Jurkat, Clone E6-1 (cell line): ENCODE results near the gene LMTK3.

ENCODE experiments used
- DNase-seq: peaks from one replicate; pipeline ENCODE4 v3.0.0-alpha.2; 2011; ENCODE audit warnings: low read depth, low spot score
- H3K4me3 ChIP-seq: 2 replicates; pipeline ENCODE4 v1.5.1; 2011; ENCODE audit warnings: mild to moderate bottlenecking, low read length, control low read depth, moderate library complexity

The LMTK3 gene

DNA sequence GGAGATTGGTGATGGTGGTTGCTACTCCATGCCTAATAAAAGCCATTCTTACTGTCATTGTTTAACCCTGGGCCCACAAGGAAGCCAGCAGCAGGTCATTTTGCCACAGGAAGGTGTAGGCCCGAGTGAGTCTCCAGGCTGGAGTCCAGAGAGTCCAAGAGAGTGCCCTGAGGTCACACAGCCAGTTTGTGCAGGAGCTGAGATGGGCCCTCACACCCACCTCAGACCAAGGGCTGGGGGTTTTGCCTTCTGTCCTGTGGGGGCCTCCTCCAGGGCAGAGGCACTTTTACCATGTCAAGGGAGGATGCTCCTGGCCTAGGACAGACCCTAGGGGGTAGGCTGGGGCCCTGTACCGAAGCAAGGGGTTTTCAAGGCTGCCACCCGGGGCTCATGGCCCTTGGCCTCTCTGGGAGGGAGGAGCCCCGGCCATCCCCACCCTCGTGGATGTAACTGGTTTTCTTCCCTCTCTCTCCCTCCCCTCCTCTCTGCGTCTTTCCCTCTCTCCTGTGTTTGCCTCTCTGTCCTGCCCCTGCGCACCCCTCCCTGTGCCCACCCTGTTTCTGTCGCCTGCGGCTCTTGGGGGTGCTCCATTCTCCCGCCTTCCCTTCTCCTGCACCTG, 34.5 kb downstream of the LMTK3 start:
- no peak overlapping the region for H3K4me3 ChIP-seq
- no peak for DNase-seq

DNA sequence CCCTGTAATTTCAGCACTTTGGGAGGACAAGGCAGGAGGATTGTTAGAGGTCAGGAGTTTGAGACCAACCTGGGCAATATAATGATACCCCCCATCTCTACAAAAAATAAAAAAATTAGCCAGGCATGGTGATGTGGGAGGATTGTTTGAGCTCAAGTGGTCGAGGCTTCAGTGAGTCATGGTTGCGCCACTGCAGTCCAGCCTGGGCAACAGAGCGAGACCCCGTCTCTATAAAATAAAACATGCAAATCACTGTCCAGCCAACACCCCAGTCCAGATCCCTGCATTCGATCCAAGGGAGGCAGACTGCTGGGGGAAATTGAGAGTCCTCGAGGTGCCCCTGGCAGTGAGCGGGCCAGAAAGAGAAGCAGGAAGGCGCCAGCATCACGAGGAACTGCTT, 35.5 kb downstream of the LMTK3 start:
- DNase-seq, result no peak
- no peak overlapping the region for H3K4me3 ChIP-seq

DNA sequence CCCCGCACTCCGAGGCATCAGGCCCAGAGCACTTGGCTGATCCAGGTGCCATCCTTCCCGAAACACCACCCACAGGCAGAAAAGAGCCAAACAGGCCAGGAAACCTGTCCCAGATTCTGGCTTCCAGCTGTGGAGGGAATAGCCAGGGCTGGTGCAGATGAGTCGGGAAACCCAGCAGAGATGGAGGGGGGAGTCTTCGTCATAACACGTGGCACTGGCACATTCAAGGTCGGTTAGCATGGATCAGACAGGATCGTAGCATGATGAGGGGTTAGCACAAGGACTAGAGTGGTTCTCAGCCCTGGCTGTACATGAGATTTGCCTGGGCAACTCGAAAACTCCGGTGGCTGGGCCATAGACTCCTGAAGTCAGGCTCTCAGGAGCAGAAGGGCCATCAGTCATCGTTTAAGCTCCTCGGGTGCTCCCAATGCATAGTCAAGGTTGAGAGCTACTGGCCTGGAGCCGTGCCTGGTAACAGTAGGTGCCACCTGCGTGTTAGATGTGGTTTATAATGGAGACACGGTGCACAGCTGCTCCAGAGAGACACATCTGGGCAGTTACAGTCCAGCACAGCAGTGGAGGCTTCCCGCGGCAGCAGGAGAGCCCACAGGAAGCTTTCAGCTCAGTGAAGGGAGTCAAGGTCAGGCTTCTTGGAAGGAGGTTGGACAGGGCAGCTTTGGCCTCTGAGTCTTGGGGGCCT, 36.1 kb downstream of the LMTK3 start:
- DNase-seq, result peak; percentile 87
- no peak overlapping the region for H3K4me3 ChIP-seq

DNA sequence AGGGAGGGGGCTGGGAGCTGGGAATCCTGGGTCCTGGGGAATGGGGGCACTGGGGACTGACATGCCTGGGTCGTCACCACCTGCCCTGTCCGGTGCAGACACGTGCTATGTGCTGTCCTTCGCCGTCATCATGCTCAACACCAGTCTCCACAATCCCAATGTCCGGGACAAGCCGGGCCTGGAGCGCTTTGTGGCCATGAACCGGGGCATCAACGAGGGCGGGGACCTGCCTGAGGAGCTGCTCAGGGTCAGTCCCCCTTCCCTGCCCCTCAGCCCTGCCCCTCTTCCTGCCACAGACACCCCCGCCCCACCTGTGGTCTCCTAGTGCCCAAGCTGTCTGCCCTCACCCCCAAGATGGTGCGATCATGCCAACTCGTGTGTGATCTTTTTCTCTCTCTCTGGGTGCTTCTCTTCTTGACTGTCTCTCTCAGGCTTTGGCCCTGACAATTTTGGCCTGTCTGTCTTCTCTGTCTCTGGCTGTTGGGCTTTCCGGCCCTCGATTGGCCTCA, 37.5 kb downstream of the LMTK3 start:
- no peak for DNase-seq
- H3K4me3 ChIP-seq, result no peak overlapping the region

DNA sequence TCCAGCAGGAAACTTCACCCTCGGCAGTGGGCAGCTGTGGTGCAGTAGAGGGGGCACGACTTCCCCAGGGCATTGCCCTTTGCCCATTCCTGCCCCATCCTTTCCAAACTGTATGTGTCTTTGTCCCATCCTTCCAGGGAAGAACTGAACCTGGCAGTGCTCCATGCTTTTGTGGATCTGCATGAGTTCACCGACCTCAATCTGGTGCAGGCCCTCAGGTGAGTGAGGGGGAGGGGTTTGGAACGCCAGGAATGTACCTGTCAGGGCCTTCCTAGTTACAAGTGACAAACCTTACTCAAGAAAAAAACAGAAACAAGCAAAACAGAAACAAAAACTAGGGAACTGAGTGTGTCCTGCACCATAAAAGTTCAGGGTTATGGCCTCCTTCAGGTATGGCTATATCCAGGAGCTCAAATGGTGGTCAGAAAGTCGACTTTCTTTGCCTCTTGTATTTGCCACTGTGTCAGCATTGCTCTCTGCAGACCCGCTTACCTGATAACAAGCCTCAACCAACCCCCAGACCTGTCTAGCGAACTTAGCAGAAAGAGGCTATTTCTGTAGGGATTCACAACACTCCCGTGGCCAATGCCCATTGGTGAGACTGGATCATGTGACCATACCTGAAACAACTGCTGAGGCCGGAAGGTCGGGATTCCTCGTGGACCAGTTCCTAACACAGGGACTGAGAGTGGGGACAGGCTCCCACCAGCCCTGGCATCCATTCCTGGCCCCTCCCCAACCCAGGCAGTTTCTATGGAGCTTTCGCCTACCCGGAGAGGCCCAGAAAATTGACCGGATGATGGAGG, 38.3 kb downstream of the LMTK3 start:
- no peak for DNase-seq

DNA sequence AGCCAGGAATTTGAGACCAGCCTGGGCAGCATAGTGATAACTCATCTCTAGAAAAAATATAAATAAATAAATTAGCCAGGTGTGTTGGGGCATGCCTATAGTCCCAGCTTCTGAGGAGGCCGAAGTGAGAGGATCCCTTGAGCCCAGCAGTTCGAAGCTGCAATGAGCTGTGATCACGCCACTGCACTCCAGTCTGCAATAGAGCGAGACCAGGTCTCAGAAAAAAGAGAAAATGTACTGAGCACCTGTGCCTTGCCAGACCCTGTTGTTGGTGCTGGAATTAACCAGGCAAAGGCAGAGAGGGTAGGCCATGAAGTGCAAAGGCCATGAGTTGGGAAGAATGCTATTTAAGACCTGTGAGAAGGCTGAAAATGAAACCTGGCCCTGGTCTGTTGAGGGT, 39.8 kb downstream of the LMTK3 start:
- no peak for DNase-seq
- H3K4me3 ChIP-seq, result no peak overlapping the region

More for the DNA sequence above, 38.3 kb downstream of the LMTK3 start:
- H3K4me3 ChIP-seq, result no peak overlapping the region

DNA sequence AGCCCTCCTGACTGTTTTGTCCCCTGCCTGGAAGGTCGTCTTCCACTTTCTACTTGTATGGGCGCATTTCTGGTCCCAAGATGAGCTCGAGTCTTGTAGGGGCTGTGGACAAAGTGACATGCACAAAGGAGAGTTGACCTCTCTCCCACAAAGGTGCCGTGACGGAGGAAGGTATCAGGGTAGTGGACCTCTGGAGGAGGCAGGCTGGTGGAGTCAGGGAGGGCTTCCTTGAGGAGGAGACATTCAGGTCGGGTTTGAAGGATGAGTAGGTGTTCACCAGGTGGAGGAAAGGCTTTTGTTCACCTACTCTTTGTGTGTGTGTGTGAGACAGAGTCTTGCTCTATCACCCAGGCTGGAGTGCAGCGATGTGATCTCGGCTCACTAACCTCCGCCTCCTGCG, 40.8 kb downstream of the LMTK3 start:
- no peak overlapping the region for H3K4me3 ChIP-seq
- no peak for DNase-seq

DNA sequence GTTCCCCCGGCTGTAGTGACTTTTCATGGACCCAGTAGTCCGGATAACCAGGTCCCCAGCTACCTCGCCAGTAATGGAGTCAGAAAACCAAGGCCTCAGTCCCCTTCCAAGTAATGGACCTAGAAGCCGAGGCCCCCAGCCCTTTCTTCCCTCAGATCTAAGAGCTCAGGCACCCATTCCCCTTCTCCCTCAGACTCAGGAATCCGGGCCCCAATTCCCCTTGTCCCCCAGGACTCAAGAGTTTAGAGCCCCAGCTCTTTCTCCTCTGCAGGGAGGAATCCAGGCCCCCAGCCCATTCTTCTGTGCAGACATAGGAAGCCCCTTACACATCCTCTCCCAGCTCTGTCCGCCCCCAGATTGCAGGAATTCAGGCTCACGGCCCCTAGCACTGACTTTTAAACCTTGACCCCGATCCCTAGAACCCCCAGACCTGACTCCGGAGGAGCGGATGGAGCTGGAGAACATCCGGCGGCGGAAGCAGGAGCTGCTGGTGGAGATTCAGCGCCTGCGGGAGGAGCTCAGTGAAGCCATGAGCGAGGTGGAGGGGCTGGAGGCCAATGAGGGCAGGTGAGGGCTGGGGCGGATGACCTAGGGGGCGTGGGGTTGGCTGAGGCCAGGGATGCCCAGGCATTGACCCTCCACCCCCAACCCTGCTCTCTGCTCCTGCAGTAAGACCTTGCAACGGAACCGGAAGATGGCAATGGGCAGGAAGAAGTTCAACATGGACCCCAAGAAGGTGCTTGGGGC, 41.5 kb downstream of the LMTK3 start:
- DNase-seq, result no peak
- peak overlapping the region; percentile 76 for H3K4me3 ChIP-seq

DNA sequence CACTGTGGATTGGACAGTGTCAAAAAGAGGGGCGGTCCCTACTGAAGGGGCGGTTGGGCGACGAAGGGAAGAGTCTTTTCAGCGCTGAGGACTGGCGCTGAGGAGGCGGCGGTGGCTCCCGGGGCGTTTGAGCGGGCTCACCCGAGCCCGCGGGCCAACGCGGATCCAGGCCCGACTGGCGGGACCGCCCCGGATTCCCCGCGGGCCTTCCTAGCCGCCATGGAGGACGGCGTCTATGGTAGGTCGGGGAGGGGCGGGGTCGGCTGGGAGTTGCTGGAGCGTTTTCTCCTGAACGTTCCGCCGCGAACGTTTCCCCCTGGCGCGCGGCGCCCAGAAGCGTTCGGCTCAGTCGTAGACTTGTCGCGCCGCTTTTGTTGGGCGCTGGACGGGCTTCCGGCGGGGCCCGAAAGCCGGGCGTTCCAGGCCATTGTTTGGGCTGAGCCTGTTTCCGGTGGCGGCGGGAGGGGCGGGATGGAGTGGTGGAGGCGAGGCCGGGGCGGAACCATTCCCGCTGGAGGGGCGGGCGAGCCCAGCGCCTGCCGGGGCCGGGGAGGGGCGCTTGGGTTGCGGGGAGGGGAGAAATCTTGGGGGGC, 42.2 kb downstream of the LMTK3 start, which contains the start of gene CYTH2:
Gene CYTH2 (plus strand): TSS at position 81 of the 593 bp plus-strand sequence. CDS start 139 bp downstream, at position 220.
- H3K4me3 ChIP-seq, result peak within 1 kb of the TSS; percentile 76
- DNase-seq, result peak; percentile 55

DNA sequence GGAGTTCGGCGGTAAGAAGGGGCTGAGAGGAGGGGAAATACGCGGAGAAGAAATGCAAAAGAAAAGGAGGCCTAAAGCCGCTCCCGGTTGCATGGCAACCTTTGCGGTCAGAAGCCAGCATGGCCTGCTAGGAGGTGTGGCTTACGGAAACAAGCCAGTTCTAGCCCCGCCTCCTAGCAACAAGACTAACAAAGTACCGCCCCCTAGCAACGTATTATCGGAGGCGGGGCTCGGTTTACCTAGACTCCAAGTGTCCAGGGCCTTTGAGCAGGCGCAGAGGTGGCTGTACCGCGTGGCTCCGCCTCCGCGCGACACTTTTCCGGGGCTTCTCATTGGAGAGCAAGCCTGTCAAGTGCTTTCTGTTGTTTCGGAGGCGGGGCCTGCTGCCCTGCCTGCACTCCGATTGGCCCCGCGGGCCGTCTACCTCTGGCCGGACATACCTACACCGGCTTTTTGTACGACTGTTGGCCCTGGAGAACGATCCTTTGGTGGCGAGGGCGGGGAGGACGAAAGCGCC, 42.8 kb downstream of the LMTK3 start:
- peak; percentile 100 for DNase-seq
- peak overlapping the region; percentile 76 for H3K4me3 ChIP-seq

DNA sequence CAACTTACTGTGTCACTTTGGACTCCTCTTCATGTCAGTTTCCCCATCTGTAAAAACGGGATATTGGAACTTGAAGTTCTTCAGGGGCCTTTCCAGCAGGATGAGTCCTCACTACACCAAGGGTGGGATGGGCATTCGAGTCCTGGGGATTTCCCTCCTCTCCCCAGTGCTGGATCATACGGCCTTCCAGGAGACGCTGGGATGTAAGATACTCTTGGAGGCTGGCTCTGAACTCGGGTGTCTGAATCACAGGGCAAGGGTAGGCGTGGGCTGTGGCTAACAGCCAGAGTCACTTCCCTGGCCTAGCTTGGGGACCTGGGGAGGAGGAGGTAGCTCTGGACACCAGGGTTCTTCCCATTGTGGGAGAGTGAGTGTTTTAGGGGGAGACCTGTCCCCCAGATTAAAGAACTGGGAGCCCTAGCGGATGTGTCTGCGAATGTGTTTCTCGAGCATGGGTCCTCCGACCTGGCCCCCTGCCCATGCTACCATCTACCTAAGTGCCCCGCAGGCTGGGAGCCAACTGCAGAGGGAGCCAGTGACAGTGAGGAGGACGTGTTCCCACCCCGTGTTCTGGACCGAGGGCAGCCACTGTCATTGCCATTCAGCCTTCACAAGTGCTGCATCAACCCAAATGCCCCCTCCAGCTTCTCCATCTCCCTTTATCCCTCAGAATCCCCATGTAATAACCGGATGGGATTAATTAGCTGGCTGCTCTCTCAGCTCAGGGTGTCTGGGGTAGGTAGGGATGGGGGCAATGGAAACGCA, 44.9 kb downstream of the LMTK3 start:
- no peak for DNase-seq
- no peak overlapping the region for H3K4me3 ChIP-seq

DNA sequence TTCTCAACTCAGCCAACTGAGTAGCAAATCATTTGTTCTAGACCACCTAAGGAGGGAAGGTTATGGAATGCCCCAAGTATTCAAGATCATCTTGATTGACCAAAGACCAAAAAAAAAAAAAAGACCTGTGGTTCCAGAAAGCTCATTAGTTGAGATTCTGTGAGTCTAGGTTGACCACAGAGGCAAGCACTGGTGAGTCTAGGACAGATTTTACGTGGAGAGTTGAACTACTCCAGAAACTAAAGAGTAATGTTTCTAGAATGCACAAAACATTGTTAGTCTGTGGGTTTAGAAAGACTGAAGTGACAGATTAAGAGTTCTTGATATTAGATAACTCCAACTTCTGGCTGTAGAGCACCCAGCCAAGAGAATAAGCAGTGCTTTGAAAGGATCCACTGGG, 46.4 kb downstream of the LMTK3 start:
- H3K4me3 ChIP-seq, result no peak overlapping the region
- DNase-seq, result no peak

DNA sequence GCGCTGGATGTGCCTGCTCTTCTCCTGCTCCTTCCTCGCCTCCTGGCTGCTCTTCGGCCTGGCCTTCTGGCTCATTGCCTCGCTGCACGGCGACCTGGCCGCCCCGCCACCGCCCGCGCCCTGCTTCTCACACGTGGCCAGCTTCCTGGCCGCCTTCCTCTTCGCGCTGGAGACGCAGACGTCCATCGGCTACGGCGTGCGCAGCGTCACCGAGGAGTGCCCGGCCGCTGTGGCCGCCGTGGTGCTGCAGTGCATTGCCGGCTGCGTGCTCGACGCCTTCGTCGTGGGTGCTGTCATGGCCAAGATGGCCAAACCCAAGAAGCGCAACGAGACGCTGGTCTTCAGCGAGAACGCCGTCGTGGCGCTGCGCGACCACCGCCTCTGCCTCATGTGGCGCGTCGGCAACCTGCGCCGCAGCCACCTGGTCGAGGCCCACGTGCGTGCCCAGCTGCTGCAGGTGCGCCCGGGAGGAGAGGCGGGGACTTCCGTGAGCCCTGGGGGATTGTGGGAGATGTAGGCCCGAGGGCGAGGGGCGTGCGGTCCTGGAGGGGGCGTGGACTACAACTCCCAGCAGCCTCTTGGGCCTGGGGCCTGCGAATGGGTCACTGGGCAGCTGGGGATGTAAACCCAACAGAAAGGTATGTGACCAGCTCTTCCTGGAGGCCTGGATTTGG, 49.5 kb downstream of the LMTK3 start:
- no peak for DNase-seq
- no peak overlapping the region for H3K4me3 ChIP-seq

DNA sequence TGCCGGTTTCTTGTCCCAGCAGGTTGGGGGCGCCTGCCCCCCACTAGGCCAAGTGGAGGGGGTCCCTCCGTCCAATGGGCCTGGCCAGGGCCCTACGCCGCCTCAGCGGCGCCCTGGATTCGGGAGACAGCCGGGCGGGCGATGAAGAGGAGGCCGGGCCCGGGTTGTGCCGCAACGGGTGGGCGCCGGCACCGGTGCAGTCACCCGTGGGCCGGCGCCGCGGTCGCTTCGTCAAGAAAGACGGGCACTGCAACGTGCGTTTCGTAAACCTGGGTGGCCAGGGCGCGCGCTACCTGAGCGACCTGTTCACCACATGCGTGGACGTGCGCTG, 50.0 kb downstream of the LMTK3 start:
- no peak overlapping the region for H3K4me3 ChIP-seq
- no peak for DNase-seq

DNA sequence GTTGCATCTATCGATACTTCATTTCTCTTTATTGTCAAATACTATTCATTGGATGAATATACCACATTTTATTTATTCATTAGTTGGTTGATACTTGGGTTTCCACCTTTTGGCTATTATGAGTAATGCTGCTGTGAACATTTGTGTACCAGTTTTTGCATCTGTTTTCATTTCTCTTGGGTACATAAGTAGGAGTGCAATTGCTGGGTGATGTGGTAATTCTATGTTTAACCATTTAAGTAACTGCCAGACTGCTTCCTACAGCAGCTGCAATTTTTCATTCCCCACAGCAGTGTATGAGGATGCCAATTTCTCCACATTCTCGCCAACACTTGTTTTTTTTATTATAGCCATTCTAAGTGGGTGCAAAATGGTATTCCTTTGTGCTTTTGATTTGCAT, 53.6 kb downstream of the LMTK3 start:
- no peak for DNase-seq

DNA sequence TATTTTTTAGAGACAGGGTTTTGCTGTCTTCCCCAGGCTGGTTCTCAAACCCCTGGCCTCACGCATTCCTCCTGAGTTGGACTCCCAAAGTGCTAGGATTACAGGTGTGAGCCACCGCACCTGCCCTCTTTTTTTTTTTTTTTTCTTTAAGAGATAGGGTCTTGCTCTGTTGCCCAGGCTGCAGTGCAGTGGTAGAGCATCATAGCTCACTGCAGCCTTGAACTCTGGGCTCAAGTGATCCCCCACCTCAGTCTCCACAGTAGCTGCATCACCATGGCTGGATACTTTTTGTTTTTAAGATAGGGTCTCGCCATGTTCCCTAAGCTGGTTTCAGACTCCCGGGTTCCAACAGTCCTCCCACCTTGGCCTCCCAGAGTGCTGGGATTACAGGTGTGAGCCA, 54.8 kb downstream of the LMTK3 start:
- no peak overlapping the region for H3K4me3 ChIP-seq
- DNase-seq, result no peak

More for the DNA sequence above, 53.6 kb downstream of the LMTK3 start:
- no peak overlapping the region for H3K4me3 ChIP-seq

DNA sequence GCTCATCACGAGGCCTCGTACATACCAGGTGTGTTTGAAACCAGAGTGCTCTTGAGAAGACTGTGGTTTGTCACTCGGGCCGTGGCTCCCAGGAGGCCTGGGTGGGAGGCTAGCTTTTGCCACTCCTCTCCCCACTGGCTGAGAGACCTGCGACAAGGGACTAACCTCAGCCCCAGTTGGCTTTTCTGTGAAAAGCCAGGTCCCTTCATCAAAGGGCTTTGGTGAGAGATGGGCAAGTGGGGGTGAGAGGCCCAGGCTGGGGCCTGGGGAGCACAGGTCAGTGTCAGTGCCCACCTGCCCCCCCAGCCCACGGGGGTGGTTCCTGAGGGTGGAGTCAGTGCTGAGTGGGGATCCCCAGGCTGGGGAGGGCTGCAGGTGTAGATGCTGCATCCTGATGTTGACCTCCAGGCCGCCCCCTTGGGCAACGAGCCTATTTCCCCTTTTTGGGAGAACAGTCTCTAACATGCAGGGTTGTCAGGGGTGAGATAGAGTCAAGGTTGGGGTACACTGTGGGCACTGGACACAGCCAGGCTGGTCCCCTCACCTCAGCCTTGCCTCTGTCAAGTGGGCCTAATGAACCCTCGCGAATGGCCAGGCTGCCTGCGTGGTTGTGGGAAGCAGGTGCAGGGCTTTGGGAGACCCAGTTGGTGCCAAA, 55.6 kb downstream of the LMTK3 start:
- no peak for DNase-seq
- no peak overlapping the region for H3K4me3 ChIP-seq
